DMS53 (cell line): ENCODE results near the gene FCN1.
"Not testable (repeated sequence)": the region's sequence is repeated elsewhere in the genome, so short reads cannot be mapped to it uniquely, and the experiment has no call there.

ENCODE experiments used
- DNase-seq: peaks from one replicate; lab custom pipeline; 2025; lab: John Stamatoyannopoulos, UW

The FCN1 gene

DNA sequence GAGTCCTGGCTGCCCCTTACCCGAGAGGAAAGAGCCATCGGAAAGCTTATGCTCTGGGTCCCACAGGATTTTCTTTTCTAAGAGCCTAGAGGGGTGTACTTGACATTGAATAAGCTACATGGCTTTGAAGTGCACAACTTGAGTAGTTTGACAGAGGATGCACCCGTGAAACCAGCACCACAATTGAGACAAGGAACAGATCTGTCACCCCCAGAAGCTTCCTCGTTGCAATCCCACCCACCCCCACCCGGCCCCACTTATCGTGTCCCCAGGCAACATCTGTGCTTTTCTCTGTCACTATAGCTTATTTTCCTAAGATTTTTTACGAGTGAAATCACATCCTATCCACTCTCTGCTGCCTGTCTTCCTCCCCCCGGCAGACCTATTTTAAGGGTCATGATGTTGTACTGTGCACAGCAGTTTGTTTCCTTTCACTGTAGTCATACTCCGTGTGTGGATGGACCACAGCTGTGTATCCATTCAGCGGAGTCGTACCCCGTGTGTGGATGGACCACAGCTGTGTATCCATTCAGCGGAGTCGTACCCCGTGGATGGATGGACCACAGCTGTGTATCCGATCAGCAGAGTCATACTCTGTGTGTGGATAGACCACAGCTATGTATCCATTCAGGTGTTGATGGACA lies 45.9 kb downstream of the FCN1 start:
- no peak for DNase-seq

DNA sequence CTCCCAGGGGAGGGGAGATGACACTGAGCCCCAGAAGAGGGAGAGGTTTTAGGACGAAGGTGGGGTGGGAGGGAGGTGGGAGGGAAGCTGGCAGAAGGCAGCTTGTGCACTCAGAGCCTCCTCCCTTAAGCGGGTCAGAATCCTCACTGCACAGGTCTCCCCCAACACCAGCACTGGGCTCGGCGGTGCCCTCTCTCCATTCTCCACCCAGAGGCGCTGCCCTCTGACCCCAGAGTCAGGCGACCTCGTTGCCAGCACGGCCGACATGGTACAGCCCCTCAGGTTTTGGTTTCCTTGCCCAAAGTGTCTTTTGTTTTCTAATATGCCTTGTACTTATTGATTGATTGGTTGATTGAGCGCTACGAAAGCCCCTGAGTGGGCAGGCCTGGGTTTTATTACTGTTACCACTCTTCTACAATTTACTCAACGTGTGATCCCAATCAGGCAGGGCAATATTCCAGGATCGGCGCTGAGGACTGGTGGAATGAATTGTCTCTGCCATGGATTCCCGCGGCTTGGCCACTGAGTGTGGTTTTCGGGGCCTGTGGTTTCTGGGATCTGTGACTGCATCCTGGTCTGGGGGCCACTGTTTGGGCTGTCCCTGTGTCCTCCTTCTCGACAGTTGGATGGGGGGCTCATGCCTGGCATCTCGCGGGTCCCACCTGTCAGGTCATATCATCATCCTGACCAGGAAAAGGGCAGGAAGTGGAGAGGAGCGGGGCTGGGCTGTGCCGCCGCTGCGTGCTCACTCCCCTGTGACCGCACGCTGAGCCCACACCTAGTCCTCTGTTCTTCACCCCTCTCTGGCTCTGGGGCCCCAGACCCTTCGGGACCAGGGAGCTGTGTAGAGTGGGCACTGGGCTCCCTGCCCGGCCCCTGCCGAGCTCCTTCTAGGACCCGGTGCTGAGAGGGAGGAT lies 46.7 kb downstream of the FCN1 start:
- DNase-seq = no peak

DNA sequence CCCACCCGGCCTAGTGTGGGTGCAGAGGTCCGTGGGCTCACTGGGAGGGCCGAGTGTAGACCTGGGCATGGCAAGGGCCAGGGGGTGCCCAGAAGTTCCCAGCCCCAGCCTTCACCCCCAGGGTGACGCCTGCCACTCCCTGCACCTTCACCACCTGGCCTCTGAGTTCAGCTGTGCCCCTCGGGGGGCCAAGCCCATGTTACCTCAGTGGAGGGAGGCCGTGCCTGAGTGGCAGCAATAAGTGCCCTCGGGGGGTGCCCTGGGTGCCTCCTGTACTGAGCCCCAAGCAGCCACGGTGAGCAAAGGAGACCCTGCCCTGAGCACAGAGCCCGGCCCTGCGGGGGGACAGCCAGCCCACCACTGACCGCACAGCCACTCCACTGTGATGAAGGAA lies 47.4 kb downstream of the FCN1 start:
- DNase-seq = no peak

DNA sequence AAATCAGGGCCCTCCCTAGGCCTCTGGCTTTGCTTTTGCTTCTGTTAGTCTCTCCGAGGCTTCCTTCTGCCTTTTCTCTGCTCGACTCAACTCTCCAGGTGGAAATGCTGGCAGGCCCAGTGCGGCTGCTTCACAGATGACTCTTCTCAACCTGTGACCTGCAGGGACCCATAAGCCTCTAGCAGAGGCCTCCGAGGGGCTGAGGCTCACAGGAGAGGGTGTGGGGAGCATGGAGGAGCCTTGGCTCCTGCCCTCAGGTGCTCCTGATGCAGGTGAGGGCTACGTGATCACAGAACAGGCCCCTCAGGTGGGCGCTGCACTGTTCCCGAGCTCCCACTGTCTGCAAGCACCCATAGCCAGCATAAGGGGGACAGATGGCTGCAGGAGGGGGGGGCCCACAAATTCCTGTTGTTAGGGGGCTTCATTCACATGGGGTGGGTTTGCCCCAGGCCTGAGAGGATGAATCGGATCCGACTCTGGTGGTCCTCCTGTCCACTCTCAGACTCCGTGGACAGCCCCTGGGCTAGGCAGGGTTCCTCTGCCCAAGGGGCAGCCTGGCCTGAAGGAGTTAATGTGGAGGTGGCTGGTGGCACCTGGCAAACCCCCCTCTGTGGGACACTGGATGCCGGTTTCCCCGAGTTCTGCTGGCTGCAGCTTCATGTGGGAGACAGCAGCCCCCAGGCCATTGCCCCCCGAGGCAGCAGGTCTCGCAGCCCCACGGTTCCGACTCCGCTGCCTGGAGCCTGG lies 48.0 kb downstream of the FCN1 start:
- DNase-seq = no peak

DNA sequence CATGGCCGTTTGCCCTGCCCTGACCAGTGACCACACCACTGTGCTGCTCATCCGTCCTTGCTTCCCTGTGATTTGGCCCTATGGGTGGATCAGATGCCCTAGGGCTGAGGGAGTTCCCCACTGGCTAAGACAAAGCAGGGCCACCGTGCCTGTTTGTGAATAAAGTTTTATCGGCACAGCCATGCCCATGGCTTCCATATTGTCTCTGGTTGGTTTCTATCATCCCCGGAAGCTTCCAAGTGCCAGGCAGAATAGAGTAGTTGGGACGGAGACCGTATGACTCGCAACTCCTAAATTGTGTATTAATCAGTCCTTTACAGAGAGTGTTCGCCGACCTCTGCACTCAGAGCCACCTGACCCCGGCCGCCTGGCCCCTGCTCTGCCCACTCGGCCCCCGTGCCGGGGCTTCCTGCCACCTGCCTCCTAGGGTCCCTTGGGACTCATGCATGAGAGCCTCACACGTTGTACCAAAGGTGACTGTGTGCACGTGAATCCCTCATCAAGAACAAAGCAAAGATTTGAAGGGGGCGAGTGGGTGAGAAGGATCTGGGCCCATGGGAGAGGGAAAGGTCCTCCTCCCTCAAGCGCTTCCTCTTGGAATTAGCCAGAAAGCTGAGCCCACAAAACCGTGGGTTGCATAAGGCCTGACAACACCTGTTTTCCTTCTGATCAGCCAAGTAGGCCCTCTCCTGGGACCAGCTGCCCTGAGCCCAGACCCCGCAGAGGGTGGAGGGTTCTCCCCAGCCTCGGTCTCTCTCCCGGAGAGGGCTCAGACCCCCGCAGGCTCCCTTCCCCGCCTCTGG lies 48.8 kb downstream of the FCN1 start:
- DNase-seq = no peak

DNA sequence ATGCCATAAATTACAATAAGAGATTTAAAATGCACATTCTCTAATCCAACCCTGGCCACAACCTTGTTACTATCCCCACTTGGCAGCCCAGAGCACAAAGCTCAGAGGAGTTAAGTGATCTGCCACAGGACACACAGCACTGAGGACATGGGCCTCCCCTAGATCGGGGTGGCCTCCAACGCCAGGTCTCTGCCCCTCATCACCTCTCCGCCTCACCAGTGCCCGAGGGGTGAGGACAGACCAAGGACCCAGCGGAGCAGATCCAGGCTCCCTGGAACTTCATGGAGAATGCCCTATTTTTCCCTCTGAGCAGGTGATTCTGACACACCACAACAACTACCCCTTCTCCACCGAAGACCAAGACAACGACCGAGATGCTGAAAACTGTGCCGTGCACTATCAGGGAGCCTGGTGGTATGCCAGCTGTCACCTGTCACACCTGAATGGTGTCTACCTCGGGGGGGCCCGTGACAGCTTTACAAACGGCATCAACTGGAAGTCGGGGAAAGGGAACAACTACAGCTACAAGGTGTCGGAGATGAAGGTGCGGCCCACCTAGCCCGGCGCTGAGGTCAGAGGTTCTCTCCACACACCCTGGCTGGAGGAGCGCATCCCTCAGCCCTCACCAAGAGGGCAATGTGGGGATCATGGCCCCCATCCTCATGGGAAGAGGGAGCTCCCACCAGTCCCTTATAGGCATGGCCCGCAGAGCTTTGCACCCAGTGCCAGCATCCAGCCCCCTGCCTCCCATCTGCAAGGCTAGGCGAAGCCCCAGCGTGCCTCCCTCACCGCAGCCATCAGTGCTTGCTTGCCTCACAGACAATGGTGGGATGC lies 49.6 kb downstream of the FCN1 start:
- no peak for DNase-seq

DNA sequence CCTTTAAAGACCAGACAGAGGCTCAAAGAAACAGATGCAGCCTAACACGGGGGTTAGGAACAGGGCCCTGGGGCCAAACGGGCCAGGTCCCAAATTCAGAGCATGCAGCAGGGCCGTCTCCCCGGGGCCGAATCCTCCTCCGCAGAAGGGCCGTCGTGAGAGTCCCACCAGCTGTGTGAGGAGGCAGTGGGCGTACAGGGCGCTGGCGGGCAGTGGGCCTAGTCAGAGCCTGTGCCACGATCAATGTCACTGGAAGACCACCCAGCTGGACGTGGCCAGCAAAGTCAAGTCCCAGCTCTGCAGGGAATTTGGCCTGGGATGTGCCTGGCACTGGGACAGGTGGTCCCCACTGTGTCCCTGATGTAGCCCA lies 52.9 kb downstream of the FCN1 start:
- no peak for DNase-seq

DNA sequence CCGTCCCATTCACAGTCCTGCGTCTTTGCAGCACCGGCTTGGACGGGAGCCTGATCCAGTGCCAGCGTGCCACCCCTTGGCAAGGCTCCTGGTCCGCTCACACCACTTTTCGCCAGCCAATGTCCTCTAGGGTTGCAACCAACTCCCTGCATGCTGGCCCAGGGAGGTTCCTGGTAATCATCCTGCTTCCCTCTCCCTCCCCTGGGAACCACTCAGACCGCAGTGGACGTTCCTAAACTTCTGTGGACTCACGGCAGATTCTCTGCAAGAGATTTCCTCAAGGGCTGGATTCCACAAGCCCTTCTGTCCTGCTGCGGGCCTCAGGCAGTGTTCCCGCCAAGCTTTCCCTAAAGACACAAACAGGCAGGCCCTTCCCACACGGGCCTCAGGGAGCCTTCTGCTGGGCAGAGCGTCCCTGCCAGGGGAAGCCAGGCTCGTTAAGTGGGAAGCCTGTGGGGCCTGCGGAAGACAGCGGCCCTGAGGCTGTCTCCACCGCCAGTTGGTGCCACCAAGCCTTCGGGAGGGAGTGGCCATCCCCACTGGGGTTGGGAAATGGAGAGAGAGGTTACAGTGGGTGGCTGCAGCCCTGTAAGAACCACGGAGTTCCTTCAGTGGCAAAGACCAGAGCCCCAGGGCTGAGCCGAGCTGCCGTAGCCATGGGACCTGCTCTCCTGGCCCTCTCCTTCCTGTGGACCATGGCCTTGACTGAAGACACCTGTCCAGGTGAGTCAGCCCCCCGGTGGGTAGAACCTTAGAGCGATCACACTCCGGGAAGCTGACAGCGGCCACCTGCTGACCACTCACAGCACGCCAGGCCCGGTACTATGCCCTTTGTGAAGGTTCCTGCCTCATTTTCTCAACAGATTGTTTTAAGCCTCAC lies 53.5 kb downstream of the FCN1 start:
- DNase-seq = no peak

DNA sequence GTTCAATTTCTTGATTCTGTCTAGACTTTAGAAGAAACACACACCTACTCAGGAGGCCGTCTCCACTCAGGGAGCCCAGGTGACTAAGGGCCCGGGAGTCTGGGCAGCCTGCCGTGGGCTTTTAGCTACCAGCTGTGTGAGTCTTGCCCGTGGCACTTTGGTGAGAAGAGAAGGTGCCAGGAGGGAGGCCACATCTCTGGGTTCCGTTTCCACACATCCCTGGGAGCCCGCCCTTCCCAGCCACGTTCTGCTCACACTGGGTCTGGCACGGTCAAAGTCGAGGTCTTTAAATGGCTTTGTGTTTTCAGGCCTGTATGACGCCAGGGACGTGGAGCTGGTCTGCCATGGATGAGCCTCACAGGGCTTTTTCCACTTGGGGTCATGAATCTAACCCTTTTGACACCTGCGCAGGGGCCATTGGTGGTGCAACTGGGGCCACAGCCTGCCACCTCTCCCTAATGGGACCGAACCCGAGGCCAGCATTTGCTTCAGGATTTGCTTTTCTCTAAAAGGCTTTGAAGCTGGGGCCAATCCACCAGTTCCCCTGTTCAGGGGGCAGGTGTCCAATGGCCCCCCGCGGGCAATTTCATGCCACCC lies 54.3 kb downstream of the FCN1 start:
- no peak for DNase-seq

DNA sequence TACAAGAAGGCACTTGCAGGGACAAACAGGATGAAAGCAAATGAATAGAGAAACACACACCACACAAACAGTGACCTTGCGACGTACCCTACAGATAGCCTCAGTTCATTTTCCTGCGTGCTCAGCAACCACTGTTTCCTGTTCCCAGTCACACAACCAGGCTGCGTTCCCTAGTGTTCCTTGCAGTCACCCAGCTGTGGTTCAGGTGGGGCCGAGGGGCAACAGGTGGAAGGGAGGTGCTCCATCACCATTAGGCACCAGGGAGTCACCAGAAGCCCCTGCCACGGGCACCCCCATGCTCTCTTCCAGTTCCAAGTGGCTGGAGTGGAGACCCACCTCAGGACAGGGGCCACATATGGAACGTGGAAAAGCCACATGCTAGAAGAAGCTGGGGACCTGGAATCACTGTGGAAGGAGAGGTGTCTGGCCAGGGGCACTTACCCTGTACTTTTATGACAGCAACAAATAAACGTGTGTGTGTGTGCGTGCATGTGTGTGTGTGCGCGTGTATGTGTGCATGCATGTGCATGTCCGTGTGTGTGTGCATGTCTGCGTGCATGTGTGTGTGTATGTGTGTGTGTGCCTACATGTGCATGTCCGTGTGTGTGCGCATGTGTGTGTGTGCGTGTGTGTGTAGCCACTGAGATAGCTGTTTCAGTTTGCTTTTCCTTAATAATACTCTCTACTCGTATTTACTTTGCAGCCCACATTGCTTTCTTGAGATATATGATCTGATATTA lies 55.9 kb downstream of the FCN1 start:
- no peak for DNase-seq

DNA sequence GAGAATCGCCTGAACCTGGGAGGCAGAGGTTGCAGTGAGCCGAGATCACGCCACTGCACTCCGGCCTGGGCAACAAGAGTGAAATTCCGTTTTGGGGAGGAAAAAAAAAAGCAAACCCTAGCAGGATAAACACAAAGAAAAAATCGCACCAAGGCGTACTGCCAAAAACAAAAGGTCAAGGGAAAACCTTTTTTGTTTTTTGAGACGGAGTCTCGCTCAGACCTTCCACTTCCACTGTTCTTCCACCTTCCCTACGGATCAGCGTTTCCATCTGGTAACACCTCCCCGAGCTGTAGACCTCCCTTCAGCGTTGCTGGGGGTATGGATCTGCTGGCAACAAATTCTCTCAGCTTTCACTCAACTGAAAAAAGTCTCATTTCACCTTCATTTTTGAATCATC lies 57.2 kb downstream of the FCN1 start:
- DNase-seq = no peak

DNA sequence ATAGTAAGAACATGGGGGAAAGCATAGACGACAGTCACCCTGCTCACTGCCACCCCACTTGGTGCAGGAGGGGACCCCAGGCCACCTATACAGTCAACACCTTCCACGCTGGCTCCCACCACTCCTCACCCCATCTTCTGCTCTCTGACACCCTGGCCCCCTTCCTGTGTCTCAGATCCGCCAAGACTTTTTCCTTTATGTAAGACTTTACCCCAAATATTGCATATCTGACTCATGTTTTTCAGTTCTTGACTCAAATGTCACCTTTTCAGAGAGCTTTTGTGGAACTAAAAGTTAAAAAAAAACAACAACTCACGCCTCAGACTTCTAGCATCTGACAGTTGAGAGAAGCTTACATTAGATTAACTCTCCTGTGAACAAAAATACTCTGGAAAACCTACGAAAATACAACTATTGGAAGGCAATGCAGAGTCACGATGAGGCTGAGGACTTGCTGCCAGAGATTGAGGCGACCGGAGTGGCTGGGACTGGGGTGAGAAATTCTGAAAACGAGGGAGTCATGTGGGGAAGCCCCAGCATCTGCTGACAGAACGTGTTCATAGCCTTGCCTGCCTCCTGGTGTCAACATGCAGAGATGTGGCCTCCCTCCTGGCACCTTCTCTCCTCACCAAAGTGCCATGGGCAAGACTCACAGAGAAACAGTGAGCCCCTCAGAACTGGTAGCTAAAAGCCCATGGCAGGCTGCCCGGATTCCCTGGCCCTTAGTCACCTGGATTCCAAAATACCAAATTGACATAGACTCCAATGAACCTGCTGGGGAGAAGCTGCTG lies 59.5 kb downstream of the FCN1 start:
- DNase-seq = no peak

DNA sequence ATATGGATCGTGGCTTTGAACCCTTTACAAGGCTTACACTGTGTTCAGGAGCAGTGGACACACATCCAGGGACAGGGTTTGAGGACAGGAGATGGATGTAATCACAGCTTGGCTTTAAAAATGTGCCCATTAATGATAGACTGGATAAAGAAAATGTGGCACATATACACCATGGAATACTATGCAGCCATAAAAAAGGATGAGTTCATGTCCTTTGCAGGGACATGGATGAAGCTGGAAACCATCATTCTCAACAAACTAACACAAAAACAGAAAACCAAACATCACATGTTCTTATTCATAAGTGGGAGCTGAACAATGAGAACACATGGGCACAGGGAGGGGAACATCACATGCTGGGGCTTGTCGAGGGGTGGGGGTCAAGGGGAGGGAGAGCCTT lies 60.3 kb downstream of the FCN1 start:
- DNase-seq = not testable (repeated sequence)

DNA sequence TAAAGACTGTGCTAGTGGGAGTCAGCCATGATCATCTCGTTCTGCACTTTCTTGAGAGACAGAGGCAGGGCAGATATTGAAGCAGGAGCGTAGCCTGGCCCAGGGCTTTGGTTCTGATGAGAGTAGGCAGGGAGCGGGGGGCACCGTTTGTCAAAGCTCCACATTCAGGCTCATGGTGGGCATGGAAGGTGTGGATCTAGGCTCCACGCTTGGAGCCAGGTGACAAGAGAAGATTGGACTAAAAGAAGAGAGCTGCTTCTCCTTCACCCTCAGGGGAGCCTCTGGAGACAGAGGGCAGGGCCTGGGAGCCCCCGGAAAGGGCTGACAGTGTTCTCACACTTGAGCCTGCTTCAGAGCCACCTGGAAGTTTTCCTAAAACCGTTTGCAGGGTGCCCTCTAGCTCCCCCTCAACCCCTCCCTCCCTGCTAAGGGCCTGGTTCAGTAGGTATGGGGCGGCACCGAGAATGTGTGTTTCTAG lies 61.8 kb downstream of the FCN1 start:
- no peak for DNase-seq
